H9 (cell line): ENCODE results near the gene FFAR3. TPM values are rescaled to one million over a fixed set of nuclear protein-coding genes. Genes with fewer than 3 reads are reported as not detected.

Experiments
- DNase-seq: peaks from one replicate; pipeline ENCODE4 v3.0.0-alpha.2; 2017
- H2AFZ ChIP-seq: one replicate; pipeline ENCODE4 v1.6.1; 2013; ENCODE audit warnings: mild to moderate bottlenecking, low read length, control low read depth, moderate library complexity
- H2AK5ac ChIP-seq: 2 replicates; pipeline ENCODE4 v1.6.1; 2013; ENCODE audit warnings: low read length, control low read depth, mixed read lengths; ENCODE audit not compliant: insufficient read length
- H2BK120ac ChIP-seq: one replicate; pipeline ENCODE4 v1.6.1; 2013; ENCODE audit warnings: low read depth, mild to moderate bottlenecking, low read length, control low read depth, inconsistent platforms; ENCODE audit not compliant: poor library complexity, severe bottlenecking
- H2BK12ac ChIP-seq: 2 replicates; pipeline ENCODE4 v1.6.1; 2013; ENCODE audit warnings: low read length, control low read depth, mixed read lengths, low read depth; ENCODE audit not compliant: insufficient read length
- H2BK15ac ChIP-seq: 2 replicates; pipeline ENCODE4 v1.6.1; 2013; ENCODE audit warnings: low read depth, low read length, control low read depth
- H2BK20ac ChIP-seq: one replicate; pipeline ENCODE4 v1.6.1; 2013; ENCODE audit warnings: low read depth, mild to moderate bottlenecking, low read length, control low read depth, inconsistent platforms; ENCODE audit not compliant: poor library complexity, severe bottlenecking
- H2BK5ac ChIP-seq: 2 replicates; pipeline ENCODE4 v1.6.1; 2013; ENCODE audit warnings: low read length, control low read depth, mixed read lengths; ENCODE audit not compliant: insufficient read length
- H3K14ac ChIP-seq: 2 replicates; pipeline ENCODE4 v1.6.1; 2013; ENCODE audit warnings: low read length, control low read depth; ENCODE audit not compliant: insufficient read depth
- H3K18ac ChIP-seq: 2 replicates; pipeline ENCODE4 v1.6.1; 2013; ENCODE audit warnings: low read depth, mild to moderate bottlenecking, mixed read lengths, low read length, control low read depth; ENCODE audit not compliant: insufficient read length
- H3K23ac ChIP-seq: 2 replicates; pipeline ENCODE4 v1.6.1; 2013; ENCODE audit warnings: low read length, control low read depth, mixed read lengths, low read depth; ENCODE audit not compliant: insufficient read length
- H3K23me2 ChIP-seq: 2 replicates; pipeline ENCODE4 v1.6.1; 2013; ENCODE audit warnings: low read depth, mild to moderate bottlenecking, mixed read lengths, low read length, control low read depth; ENCODE audit not compliant: insufficient read length, poor library complexity, severe bottlenecking
- H3K27ac ChIP-seq: 2 replicates; pipeline ENCODE4 v1.5.1; 2013; ENCODE audit warnings: low read length, control low read depth, mixed read lengths, low read depth; ENCODE audit not compliant: insufficient read length
- H3K27me3 ChIP-seq: 2 replicates; pipeline ENCODE4 v1.6.1; 2013; ENCODE audit warnings: low read length, control low read depth, inconsistent platforms; ENCODE audit not compliant: insufficient read depth
- H3K4ac ChIP-seq: 2 replicates; pipeline ENCODE4 v1.6.1; 2013; ENCODE audit warnings: low read depth, mild to moderate bottlenecking, control low read depth, inconsistent platforms, low read length, moderate library complexity
- H3K4me1 ChIP-seq: 2 replicates; pipeline ENCODE4 v1.6.1; 2013; ENCODE audit warnings: low read length, control low read depth, inconsistent platforms; ENCODE audit not compliant: insufficient read depth
- H3K4me2 ChIP-seq: 2 replicates; pipeline ENCODE4 v1.6.1; 2013; ENCODE audit warnings: low read length, control low read depth, mixed read lengths; ENCODE audit not compliant: insufficient read length, insufficient read depth
- H3K56ac ChIP-seq: 2 replicates; pipeline ENCODE4 v1.6.1; 2013; ENCODE audit warnings: low read depth, mild to moderate bottlenecking, mixed read lengths, low read length, control low read depth; ENCODE audit not compliant: insufficient read length
- H3K79me1 ChIP-seq: 2 replicates; pipeline ENCODE4 v1.6.1; 2013; ENCODE audit warnings: low read depth, mild to moderate bottlenecking, moderate library complexity, low read length, control low read depth, inconsistent platforms; ENCODE audit not compliant: insufficient read depth, poor library complexity, severe bottlenecking
- H3K79me2 ChIP-seq: 2 replicates; pipeline ENCODE4 v1.6.1; 2013; ENCODE audit warnings: low read length, control low read depth, inconsistent platforms; ENCODE audit not compliant: insufficient read depth
- H3K9ac ChIP-seq: 2 replicates; pipeline ENCODE4 v1.6.1; 2013; ENCODE audit warnings: low read length, control low read depth, mixed read lengths; ENCODE audit not compliant: insufficient read length; ENCODE audit errors: extremely low read depth
- H3K9me3 ChIP-seq: one replicate; pipeline ENCODE4 v1.6.1; 2013; ENCODE audit warnings: low read depth, low read length, inconsistent platforms; ENCODE audit not compliant: control insufficient read depth
- H3T11ph ChIP-seq: one replicate; pipeline ENCODE4 v1.6.1; 2013; ENCODE audit warnings: mild to moderate bottlenecking, low read length, control low read depth, inconsistent platforms
- H4K20me1 ChIP-seq: one replicate; pipeline ENCODE4 v1.6.1; 2013; ENCODE audit not compliant: control insufficient read depth, insufficient read length, insufficient read depth
- H4K5ac ChIP-seq: 2 replicates; pipeline ENCODE4 v1.6.1; 2013; ENCODE audit warnings: low read depth, mild to moderate bottlenecking, mixed read lengths, low read length, control low read depth; ENCODE audit not compliant: insufficient read length
- H4K8ac ChIP-seq: replicated peaks from 2 replicates; pipeline ENCODE4 v1.6.1; 2013; ENCODE audit warnings: low read length, control low read depth, mixed read lengths, low read depth; ENCODE audit not compliant: insufficient read length
- H4K91ac ChIP-seq: 2 replicates; pipeline ENCODE4 v1.6.1; 2013; ENCODE audit warnings: low read depth, mild to moderate bottlenecking, moderate library complexity, mixed read lengths, low read length, control low read depth; ENCODE audit not compliant: insufficient read length
- H3K27ac Mint-ChIP-seq, 3 experiments: 2 replicates in 2 of 3; 3 replicates in 1 of 3; pipeline ENCODE4 v1.8.0; 2020 to 2021; ENCODE audit warnings: mixed read lengths in 3 of 3, mild to moderate bottlenecking in 1 of 3, moderate library complexity in 1 of 3
- H3K27me3 Mint-ChIP-seq: 2 replicates; pipeline ENCODE4 v1.8.0; 2021; ENCODE audit warnings: low read depth, mild to moderate bottlenecking, moderate library complexity, mixed read lengths
- H3K36me3 Mint-ChIP-seq, 3 experiments: 2 replicates in 2 of 3; 3 replicates in 1 of 3; pipeline ENCODE4 v1.8.0; 2020 to 2021; ENCODE audit warnings: low read depth in 3 of 3, mixed read lengths in 3 of 3; ENCODE audit not compliant: insufficient read depth in 1 of 3
- H3K4me1 Mint-ChIP-seq, 2 experiments: 2 replicates each; pipeline ENCODE4 v1.8.0; 2020; ENCODE audit warnings: mixed read lengths in 2 of 2
- H3K4me3 Mint-ChIP-seq, 2 experiments: 2 replicates in 1 of 2; 3 replicates in 1 of 2; pipeline ENCODE4 v1.8.0; 2020 to 2021; ENCODE audit warnings: mild to moderate bottlenecking in 2 of 2, mixed read lengths in 2 of 2, moderate library complexity in 1 of 2
- H3K9me3 Mint-ChIP-seq, 2 experiments: 2 replicates in 1 of 2; 3 replicates in 1 of 2; pipeline ENCODE4 v1.8.0; 2020; ENCODE audit warnings: mild to moderate bottlenecking in 2 of 2, mixed read lengths in 2 of 2, moderate library complexity in 1 of 2
- WGBS: extraction: QIAGEN DNeasy Blood & Tissue Kit; methylation state at CpG from one replicate; pipeline ENCODE4 v1.1.7; 2013; ENCODE audit warnings: missing lambda C conversion rate, low lambda C conversion rate, mixed read lengths; ENCODE audit not compliant: insufficient read length; ENCODE audit errors: extremely low coverage; 5-methylcytosine and 5-hydroxymethylcytosine counted together
- total RNA-seq: library from RNA; stranded (reverse); gene quantifications from 2 replicates; pipeline ENCODE4 v1.2.1, GENCODE V29; 2021
- TF ChIP-seq, protein P1 (sequence below): fragments of 200-600 bp; sonication (generic); conservative IDR thresholded peaks from 3 replicates; pipeline ENCODE4 v1.8.0; 2021; ENCODE audit warnings: antibody characterized with exemption, mild to moderate bottlenecking

Gene FFAR3
- total RNA-seq, 1 experiment from 2014 or later: not detected

GRCh38 chr19:35315883-35316282 is 42.4 kb upstream of the FFAR3 start:
- Histone ChIP-seq H2AFZ (no peak overlapping the region), H3K4me2 (no peak overlapping the region), H3K27ac (no peak overlapping the region), H3K9me3 (no peaks in the 10 kb centered on the region), H3K23ac (no peak overlapping the region), H3K18ac (no peak overlapping the region), H3K9ac (no peak overlapping the region), H3K14ac (no peak overlapping the region), H3K56ac (no peak overlapping the region), H4K5ac (no peak overlapping the region), H2BK120ac (no peak overlapping the region), H2BK15ac (no peak overlapping the region), H3T11ph (no peak overlapping the region), H2BK12ac (no peak overlapping the region), H2BK5ac (no peak overlapping the region), H3K27me3 (no peaks in the 10 kb centered on the region), H4K8ac (no peak overlapping the region), H4K91ac (no peak overlapping the region), H3K79me1 (no peaks in the 10 kb centered on the region), H3K4ac (no peak overlapping the region), H2AK5ac (no peak overlapping the region), H4K20me1 (no peaks in the 10 kb centered on the region), H3K79me2 (no peaks in the 10 kb centered on the region), H2BK20ac (no peak overlapping the region), H3K4me1 (no peaks in the 10 kb centered on the region), H3K23me2 (no peaks in the 10 kb centered on the region)
- H3K27ac Mint-ChIP-seq: no peak overlapping the region
- no peak overlapping the region for H3K4me3 Mint-ChIP-seq
- H3K9me3 Mint-ChIP-seq: no peaks in the 10 kb centered on the region
- WGBS: no CpG with 5 or more reads among the region's 9 CpGs
- H3K4me1 Mint-ChIP-seq: no peaks in the 10 kb centered on the region
- TF ChIP-seq, protein P1, sequence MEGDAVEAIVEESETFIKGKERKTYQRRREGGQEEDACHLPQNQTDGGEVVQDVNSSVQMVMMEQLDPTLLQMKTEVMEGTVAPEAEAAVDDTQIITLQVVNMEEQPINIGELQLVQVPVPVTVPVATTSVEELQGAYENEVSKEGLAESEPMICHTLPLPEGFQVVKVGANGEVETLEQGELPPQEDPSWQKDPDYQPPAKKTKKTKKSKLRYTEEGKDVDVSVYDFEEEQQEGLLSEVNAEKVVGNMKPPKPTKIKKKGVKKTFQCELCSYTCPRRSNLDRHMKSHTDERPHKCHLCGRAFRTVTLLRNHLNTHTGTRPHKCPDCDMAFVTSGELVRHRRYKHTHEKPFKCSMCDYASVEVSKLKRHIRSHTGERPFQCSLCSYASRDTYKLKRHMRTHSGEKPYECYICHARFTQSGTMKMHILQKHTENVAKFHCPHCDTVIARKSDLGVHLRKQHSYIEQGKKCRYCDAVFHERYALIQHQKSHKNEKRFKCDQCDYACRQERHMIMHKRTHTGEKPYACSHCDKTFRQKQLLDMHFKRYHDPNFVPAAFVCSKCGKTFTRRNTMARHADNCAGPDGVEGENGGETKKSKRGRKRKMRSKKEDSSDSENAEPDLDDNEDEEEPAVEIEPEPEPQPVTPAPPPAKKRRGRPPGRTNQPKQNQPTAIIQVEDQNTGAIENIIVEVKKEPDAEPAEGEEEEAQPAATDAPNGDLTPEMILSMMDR: no peak
- no peaks in the 10 kb centered on the region; the same call in 1 of the 2 replicates for H3K27me3 Mint-ChIP-seq
- DNase-seq: no peak
- no peaks in the 10 kb centered on the region for H3K36me3 Mint-ChIP-seq
